ENCODE results near the gene ARMC12.
"Not testable (repeated sequence)": the region's sequence is repeated elsewhere in the genome, so short reads cannot be mapped to it uniquely, and the experiment has no call there.

ARMC12 gene

GRCh38 chr6:35736982-35737412, at the start of gene ARMC12:
ARMC12 (plus strand) TSS chr6:35737032; CDS start chr6:35737109, 77 bp downstream.
- no peak for DNase-seq

GRCh38 chr6:35687658-35688604, 48.9 kb upstream of the ARMC12 start:
- DNase-seq: no peak

GRCh38 chr6:35688605-35689322, 48.1 kb upstream of the ARMC12 start, which contains the start of gene FKBP5:
FKBP5 (minus strand) TSS chr6:35688915; CDS start chr6:35642824, 46,091 bp downstream.
- no peak for DNase-seq

- not testable (repeated sequence) for DNase-seq
Measured at GRCh38 chr6:35690006-35690405, 46.8 kb upstream of the ARMC12 start.

- DNase-seq: no peak
Measured at GRCh38 chr6:35690484-35690883, 46.3 kb upstream of the ARMC12 start.

GRCh38 chr6:35691027-35691824, 45.6 kb upstream of the ARMC12 start:
- DNase-seq: no peak

- no peak for DNase-seq
Measured at GRCh38 chr6:35694462-35694861, 42.4 kb upstream of the ARMC12 start.

- DNase-seq: not testable (repeated sequence)
Measured at GRCh38 chr6:35698430-35698829, 38.4 kb upstream of the ARMC12 start.

- DNase-seq: no peak
Measured at GRCh38 chr6:35698858-35699257, 38.0 kb upstream of the ARMC12 start.

- no peak for DNase-seq
Measured at GRCh38 chr6:35703554-35703953, 33.3 kb upstream of the ARMC12 start.

GRCh38 chr6:35706468-35706867, 30.4 kb upstream of the ARMC12 start:
- DNase-seq: no peak

- no peak for DNase-seq
Measured at GRCh38 chr6:35707714-35708407, 29.0 kb upstream of the ARMC12 start.

GRCh38 chr6:35708585-35708984, 28.2 kb upstream of the ARMC12 start:
- no peak for DNase-seq

GRCh38 chr6:35710241-35710847, 26.5 kb upstream of the ARMC12 start:
- no peak for DNase-seq

GRCh38 chr6:35711731-35712130, 25.1 kb upstream of the ARMC12 start:
- no peak for DNase-seq

- DNase-seq: no peak
Measured at GRCh38 chr6:35713006-35713767, 23.6 kb upstream of the ARMC12 start.

- DNase-seq: no peak
Measured at GRCh38 chr6:35716798-35717197, 20.0 kb upstream of the ARMC12 start.

GRCh38 chr6:35717449-35718374, 19.1 kb upstream of the ARMC12 start:
- no peak for DNase-seq

- no peak for DNase-seq
Measured at GRCh38 chr6:35718375-35718736, 18.5 kb upstream of the ARMC12 start.

- no peak for DNase-seq
Measured at GRCh38 chr6:35718911-35719381, 17.9 kb upstream of the ARMC12 start.

Measured in NCI-H1092 (cell line).